Neural cell (in vitro differentiated cells): ENCODE results near the gene SLC25A42. TPM values are rescaled to one million over a fixed set of nuclear protein-coding genes. Genes with fewer than 3 reads are reported as not detected.

ENCODE experiments used
- H2AFZ ChIP-seq: fragments of 200-600, 300-800 bp; sonication (generic), shearing (Covaris generic); 2 replicates; pipeline ENCODE4 v1.6.0; 2014; ENCODE audit warnings: low read depth, mild to moderate bottlenecking, antibody characterized with exemption, low read length, moderate library complexity
- H3F3A ChIP-seq: fragments of 200-600 bp; shearing (Covaris generic); 2 replicates; pipeline ENCODE4 v1.6.1; 2016; ENCODE audit warnings: mild to moderate bottlenecking, moderate library complexity, mixed read lengths, antibody characterized with exemption, low read length; ENCODE audit not compliant: insufficient read depth, poor library complexity, severe bottlenecking
- H3K27ac ChIP-seq: fragments of 200-600, 300-800 bp; sonication (generic), shearing (Covaris generic); 2 replicates; pipeline ENCODE4 v1.5.1; 2014; ENCODE audit warnings: mild to moderate bottlenecking, low read length, moderate library complexity
- H3K27me3 ChIP-seq: fragments of 300-800, 200-600 bp; sonication (generic), shearing (Covaris generic); 2 replicates; pipeline ENCODE4 v1.6.0; 2014; ENCODE audit warnings: mild to moderate bottlenecking, low read depth, low read length, moderate library complexity; ENCODE audit not compliant: insufficient read depth
- H3K36me3 ChIP-seq: fragments of 300-800, 200-600 bp; sonication (generic), shearing (Covaris generic); 2 replicates; pipeline ENCODE4 v1.5.1; 2014; ENCODE audit warnings: mild to moderate bottlenecking, antibody characterized with exemption, low read length, moderate library complexity; ENCODE audit not compliant: insufficient read depth
- H3K4me2 ChIP-seq: fragments of 300-800, 200-600 bp; sonication (generic), shearing (Covaris generic); 2 replicates; pipeline ENCODE4 v1.6.0; 2014; ENCODE audit warnings: mild to moderate bottlenecking, low read length
- H3K4me3 ChIP-seq: fragments of 300-800, 200-600 bp; sonication (generic), shearing (Covaris generic); 2 replicates; pipeline ENCODE4 v1.5.1; 2014; ENCODE audit warnings: mild to moderate bottlenecking, low read length, moderate library complexity
- H3K79me2 ChIP-seq: fragments of 200-600 bp; shearing (Covaris generic); replicated peaks from 2 replicates; pipeline ENCODE4 v1.6.0; 2014; ENCODE audit warnings: mild to moderate bottlenecking, low read length, moderate library complexity; ENCODE audit not compliant: insufficient read depth
- H3K9ac ChIP-seq: fragments of 300-800, 200-600 bp; sonication (generic), shearing (Covaris generic); 2 replicates; pipeline ENCODE4 v1.6.1; 2016; ENCODE audit warnings: mild to moderate bottlenecking, low read length, mixed read lengths
- H3K9me2 ChIP-seq: fragments of 200-600 bp; shearing (Covaris generic); 2 replicates; pipeline ENCODE4 v1.6.1; 2016; ENCODE audit warnings: mild to moderate bottlenecking, low read length, mixed read lengths; ENCODE audit not compliant: insufficient read depth
- H3K9me3 ChIP-seq: fragments of 200-600, 300-800 bp; sonication (generic), shearing (Covaris generic); 2 replicates; pipeline ENCODE4 v1.6.1; 2016; ENCODE audit warnings: mild to moderate bottlenecking, mixed run types, low read length, moderate library complexity, mixed read lengths
- H4K20me1 ChIP-seq: fragments of 200-600 bp; shearing (Covaris generic); 2 replicates; pipeline ENCODE4 v1.6.1; 2016; ENCODE audit warnings: mild to moderate bottlenecking, mixed run types; ENCODE audit not compliant: insufficient read depth
- CTCF ChIP-seq: fragments of 450-650 bp; IDR thresholded peaks from 2 replicates; pipeline ENCODE4 v1.5.1; 2014; ENCODE audit warnings: antibody characterized with exemption, mild to moderate bottlenecking, moderate library complexity; ENCODE audit not compliant: poor library complexity, severe bottlenecking
- EP300 ChIP-seq: fragments of 450-650 bp; conservative IDR thresholded peaks from 2 replicates; pipeline ENCODE4 v1.6.1; 2014; ENCODE audit warnings: antibody characterized with exemption, mild to moderate bottlenecking, moderate library complexity; ENCODE audit not compliant: poor library complexity, severe bottlenecking
- EZH2 ChIP-seq: fragments of 200-600, 300-800 bp; shearing (Covaris generic), sonication (generic); IDR thresholded peaks from 2 replicates; pipeline ENCODE4 v1.6.1; 2014; ENCODE audit warnings: antibody characterized with exemption, low read length, borderline replicate concordance, mild to moderate bottlenecking; ENCODE audit not compliant: insufficient read depth, poor library complexity, severe bottlenecking
- MXI1 ChIP-seq: fragments of 450-650 bp; conservative IDR thresholded peaks from 2 replicates; pipeline ENCODE4 v1.6.1; 2014; ENCODE audit warnings: antibody characterized with exemption, mild to moderate bottlenecking; ENCODE audit not compliant: poor library complexity, severe bottlenecking
- POLR2AphosphoS5 ChIP-seq: IDR thresholded peaks from 2 replicates; pipeline ENCODE4 v1.6.1; 2012
- RAD21 ChIP-seq: fragments of 450-650 bp; conservative IDR thresholded peaks from 2 replicates; pipeline ENCODE4 v1.6.1; 2014; ENCODE audit warnings: antibody characterized with exemption, mild to moderate bottlenecking, moderate library complexity
- REST ChIP-seq: IDR thresholded peaks from 2 replicates; pipeline ENCODE4 v1.6.1; 2012; ENCODE audit warnings: borderline replicate concordance
- SMC3 ChIP-seq: fragments of 450-650 bp; conservative IDR thresholded peaks from 2 replicates; pipeline ENCODE4 v1.6.1; 2014; ENCODE audit warnings: antibody characterized with exemption, mild to moderate bottlenecking, moderate library complexity; ENCODE audit not compliant: poor library complexity
- TAF1 ChIP-seq: IDR thresholded peaks from 2 replicates; pipeline ENCODE4 v1.6.1; 2012; ENCODE audit warnings: low read depth
- polyA plus RNA-seq: library from polyadenylated mRNA; depleted of rRNA; stranded (reverse); fragments of >200 nt; gene quantifications from 2 replicates; pipeline ENCODE4 v1.2.3, GENCODE V29; 2014

Gene SLC25A42
- polyA plus RNA-seq, 1 donor from 2014 or later, result 22.7 TPM

- peak within 1 kb of the TSS; percentile 80 for H3K4me3 ChIP-seq
- peak within 1 kb of the TSS; percentile 70 for H3K9ac ChIP-seq
- no peaks in the 10 kb centered on the region for H3K36me3 ChIP-seq
- H4K20me1 ChIP-seq, result no peaks in the 10 kb centered on the region
- no peaks in the 10 kb centered on the region for H3K9me2 ChIP-seq
- H3K4me2 ChIP-seq, result peak within 1 kb of the TSS; percentile 99
- peak within 1 kb of the TSS; percentile 51 for H2AFZ ChIP-seq
- no peaks in the 10 kb centered on the region for H3K9me3 ChIP-seq
- H3K27ac ChIP-seq, result no peak within 1 kb of the TSS
- no peaks in the 10 kb centered on the region for H3K79me2 ChIP-seq
- H3F3A ChIP-seq, result no peaks in the 10 kb centered on the region
- TF ChIP-seq CTCF (no peak), EP300 (no peak), POLR2AphosphoS5 (peak; percentile 77), SMC3 (peak; percentile 15), MXI1 (peak; percentile 87), EZH2 (no peak)
- peaks cover 2% of the 10 kb centered on the region for H3K27me3 ChIP-seq
Observed at GRCh38 chr19:19138109-19138981, 74.6 kb downstream of the SLC25A42 start, which contains the start of gene TMEM161A. TMEM161A (minus strand) TSS chr19:19138478; CDS start chr19:19138428, 50 bp downstream.

GRCh38 chr19:19139876-19140229 is 76.1 kb downstream of the SLC25A42 start:
- TF ChIP-seq SMC3 (no peak), MXI1 (no peak), CTCF (no peak), EZH2 (no peak), POLR2AphosphoS5 (no peak), TAF1 (no peak), REST (no peak), RAD21 (no peak), EP300 (no peak)
- Histone ChIP-seq H3K4me2 (no peak overlapping the region), H3K27me3 (peaks cover 2% of the 10 kb centered on the region), H3K9me3 (no peaks in the 10 kb centered on the region), H3K27ac (no peak overlapping the region), H2AFZ (no peak overlapping the region), H3K4me3 (no peak overlapping the region), H4K20me1 (no peaks in the 10 kb centered on the region), H3K79me2 (no peaks in the 10 kb centered on the region), H3F3A (no peaks in the 10 kb centered on the region), H3K9ac (no peak overlapping the region), H3K9me2 (no peaks in the 10 kb centered on the region), H3K36me3 (no peaks in the 10 kb centered on the region)
